Liver (tissue), 3 donors: ENCODE results near the gene CCSER2.

Experiments
- TF ChIP-seq, protein P1 (sequence below): IDR thresholded peaks from 2 replicates; pipeline ENCODE4 v1.6.1; 2016; ENCODE audit warnings: antibody characterized with exemption
- TF ChIP-seq, protein P2 (sequence below): IDR thresholded peaks from 2 replicates; pipeline ENCODE4 v1.6.1; 2016; ENCODE audit warnings: antibody characterized with exemption, mild to moderate bottlenecking
- TF ChIP-seq, protein P3 (sequence below): fragments of 150-350 bp; IDR thresholded peaks from 2 replicates; pipeline ENCODE4 v1.5.1; 2017; ENCODE audit warnings: improper control_type of control experiment, low read depth, low read length; ENCODE audit not compliant: missing input control
- donor health status: healthy.
- donor health status: healthy.

DNA sequence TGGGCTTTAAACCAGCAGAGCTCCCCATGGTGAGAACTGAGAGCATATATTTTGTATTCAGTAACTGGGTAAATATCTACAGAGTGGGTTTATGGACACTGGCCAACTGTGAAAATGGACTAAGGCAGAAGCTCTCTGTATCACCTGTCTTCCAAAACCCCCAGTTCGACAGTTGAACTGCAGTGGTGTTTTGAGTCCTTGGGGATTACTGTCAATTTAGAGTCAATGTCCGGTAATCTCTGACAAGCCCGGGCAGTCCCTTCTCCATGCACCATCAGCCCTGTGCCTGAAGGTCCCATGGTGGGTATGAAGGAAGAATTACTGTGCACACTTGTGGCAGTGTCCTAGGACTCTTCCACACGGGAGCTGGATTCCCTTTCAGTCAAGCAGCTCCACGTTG is 235.0 kb downstream of the CCSER2 start:
- TF ChIP-seq, protein P1, sequence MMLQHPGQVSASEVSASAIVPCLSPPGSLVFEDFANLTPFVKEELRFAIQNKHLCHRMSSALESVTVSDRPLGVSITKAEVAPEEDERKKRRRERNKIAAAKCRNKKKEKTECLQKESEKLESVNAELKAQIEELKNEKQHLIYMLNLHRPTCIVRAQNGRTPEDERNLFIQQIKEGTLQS: no peak
- TF ChIP-seq, protein P2, sequence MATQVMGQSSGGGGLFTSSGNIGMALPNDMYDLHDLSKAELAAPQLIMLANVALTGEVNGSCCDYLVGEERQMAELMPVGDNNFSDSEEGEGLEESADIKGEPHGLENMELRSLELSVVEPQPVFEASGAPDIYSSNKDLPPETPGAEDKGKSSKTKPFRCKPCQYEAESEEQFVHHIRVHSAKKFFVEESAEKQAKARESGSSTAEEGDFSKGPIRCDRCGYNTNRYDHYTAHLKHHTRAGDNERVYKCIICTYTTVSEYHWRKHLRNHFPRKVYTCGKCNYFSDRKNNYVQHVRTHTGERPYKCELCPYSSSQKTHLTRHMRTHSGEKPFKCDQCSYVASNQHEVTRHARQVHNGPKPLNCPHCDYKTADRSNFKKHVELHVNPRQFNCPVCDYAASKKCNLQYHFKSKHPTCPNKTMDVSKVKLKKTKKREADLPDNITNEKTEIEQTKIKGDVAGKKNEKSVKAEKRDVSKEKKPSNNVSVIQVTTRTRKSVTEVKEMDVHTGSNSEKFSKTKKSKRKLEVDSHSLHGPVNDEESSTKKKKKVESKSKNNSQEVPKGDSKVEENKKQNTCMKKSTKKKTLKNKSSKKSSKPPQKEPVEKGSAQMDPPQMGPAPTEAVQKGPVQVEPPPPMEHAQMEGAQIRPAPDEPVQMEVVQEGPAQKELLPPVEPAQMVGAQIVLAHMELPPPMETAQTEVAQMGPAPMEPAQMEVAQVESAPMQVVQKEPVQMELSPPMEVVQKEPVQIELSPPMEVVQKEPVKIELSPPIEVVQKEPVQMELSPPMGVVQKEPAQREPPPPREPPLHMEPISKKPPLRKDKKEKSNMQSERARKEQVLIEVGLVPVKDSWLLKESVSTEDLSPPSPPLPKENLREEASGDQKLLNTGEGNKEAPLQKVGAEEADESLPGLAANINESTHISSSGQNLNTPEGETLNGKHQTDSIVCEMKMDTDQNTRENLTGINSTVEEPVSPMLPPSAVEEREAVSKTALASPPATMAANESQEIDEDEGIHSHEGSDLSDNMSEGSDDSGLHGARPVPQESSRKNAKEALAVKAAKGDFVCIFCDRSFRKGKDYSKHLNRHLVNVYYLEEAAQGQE: no peak
- TF ChIP-seq, protein P3, sequence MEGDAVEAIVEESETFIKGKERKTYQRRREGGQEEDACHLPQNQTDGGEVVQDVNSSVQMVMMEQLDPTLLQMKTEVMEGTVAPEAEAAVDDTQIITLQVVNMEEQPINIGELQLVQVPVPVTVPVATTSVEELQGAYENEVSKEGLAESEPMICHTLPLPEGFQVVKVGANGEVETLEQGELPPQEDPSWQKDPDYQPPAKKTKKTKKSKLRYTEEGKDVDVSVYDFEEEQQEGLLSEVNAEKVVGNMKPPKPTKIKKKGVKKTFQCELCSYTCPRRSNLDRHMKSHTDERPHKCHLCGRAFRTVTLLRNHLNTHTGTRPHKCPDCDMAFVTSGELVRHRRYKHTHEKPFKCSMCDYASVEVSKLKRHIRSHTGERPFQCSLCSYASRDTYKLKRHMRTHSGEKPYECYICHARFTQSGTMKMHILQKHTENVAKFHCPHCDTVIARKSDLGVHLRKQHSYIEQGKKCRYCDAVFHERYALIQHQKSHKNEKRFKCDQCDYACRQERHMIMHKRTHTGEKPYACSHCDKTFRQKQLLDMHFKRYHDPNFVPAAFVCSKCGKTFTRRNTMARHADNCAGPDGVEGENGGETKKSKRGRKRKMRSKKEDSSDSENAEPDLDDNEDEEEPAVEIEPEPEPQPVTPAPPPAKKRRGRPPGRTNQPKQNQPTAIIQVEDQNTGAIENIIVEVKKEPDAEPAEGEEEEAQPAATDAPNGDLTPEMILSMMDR: no peak
